Measurements from ENCODE around the gene AKAP6.

AKAP6 gene

DNA sequence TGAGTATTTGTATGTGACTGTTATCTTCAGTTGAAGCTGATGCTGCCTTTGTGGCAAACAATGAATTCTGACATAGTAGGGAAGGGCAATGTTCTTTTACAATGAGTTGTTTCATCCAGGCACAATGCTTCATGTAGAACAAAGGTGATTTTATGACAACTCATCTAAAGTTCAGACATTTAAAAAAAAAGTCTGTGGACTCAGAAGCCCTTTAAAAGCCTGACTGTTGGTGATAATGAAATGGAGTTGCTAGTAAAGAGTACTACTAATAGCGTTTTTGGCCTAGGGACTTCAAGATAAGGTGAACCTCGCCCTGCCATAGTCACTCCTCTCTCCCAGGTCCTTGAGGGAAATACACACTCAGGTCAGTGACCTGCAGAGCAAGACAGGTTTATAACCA, 105.1 kb downstream of the AKAP6 start:
- no peak for TF ChIP-seq TAF1 (IDR thresholded peaks at IDR 0.05; ENCODE audit: borderline replicate concordance, low read depth, low read length)
- TF ChIP-seq POLR2A (IDR thresholded peaks at IDR 0.05; ENCODE audit: low read depth, low read length), result no peak
- no peak for TF ChIP-seq POLR2AphosphoS5 (IDR thresholded peaks at IDR 0.05; ENCODE audit: low read depth, low read length)
- FAIRE-seq, result no peak
- no peak for DNase-seq (ENCODE audit: insufficient read length)

DNA sequence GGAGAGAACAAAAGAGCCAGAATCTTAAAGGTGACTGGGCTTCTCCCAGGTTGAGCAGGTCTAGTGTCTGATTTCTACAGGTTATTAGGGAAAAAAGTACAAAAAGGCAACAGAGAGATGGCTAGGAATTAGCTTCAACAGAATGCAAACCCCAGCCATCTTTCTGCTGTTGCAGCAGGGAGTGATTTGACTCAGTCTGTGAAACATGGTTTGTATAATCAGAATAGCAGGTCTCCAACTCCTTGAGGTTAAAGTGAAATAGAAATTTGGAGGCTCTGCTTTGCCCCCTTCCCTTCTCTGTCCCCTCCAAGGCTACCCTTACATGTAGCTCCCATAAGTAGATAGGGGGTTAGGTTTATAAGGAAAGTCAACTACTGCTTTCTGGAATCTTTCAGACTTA, 105.8 kb downstream of the AKAP6 start:
- no peak for DNase-seq (ENCODE audit: insufficient read length)
- no peak for TF ChIP-seq TAF1 (IDR thresholded peaks at IDR 0.05; ENCODE audit: borderline replicate concordance, low read depth, low read length)
- no peak for TF ChIP-seq POLR2AphosphoS5 (IDR thresholded peaks at IDR 0.05; ENCODE audit: low read depth, low read length)
- no peak for TF ChIP-seq POLR2A (IDR thresholded peaks at IDR 0.05; ENCODE audit: low read depth, low read length)
- FAIRE-seq, result no peak

DNA sequence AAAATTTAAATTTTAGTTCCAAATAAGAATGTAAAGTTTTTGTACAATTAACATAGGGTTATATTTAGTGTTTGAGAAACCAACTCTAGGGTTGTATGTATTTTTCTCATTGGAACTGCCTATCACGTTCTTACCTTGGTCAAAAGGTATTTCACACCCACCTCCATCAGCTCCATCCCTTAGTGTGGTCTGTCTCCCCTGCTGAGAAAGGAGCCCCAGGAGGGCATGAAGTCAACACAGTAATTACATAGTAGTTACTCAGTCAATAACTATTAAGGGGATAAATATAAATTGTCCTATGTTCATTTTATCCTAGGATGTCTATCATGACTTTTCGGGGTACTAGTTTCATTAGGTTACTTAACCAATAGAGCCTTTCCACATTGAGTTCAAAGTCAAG, 106.3 kb downstream of the AKAP6 start:
- DNase-seq (ENCODE audit: insufficient read length), result no peak
- no peak for TF ChIP-seq POLR2A (IDR thresholded peaks at IDR 0.05; ENCODE audit: low read depth, low read length)
- TF ChIP-seq POLR2AphosphoS5 (IDR thresholded peaks at IDR 0.05; ENCODE audit: low read depth, low read length), result no peak
- TF ChIP-seq TAF1 (IDR thresholded peaks at IDR 0.05; ENCODE audit: borderline replicate concordance, low read depth, low read length), result no peak
- no peak for FAIRE-seq

DNA sequence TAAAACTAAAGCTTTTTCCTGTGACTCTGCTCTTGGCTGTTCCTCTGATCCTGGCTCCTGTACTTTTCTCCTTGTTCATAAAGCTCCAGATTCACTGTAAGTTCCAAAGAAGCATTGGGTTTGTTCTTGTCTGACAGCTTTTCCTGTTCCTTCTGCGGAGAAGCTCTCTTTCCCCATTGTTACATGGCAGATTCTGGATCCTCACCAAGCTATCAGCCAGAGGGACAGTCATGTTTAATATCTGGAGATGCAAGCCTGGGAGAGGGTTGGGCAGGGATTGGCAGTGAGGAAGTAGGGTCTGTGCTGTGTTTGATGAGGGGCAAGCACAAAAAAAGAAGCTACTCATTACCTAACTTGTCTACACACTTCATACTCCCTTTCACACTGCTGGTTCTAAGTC, 107.9 kb downstream of the AKAP6 start:
- TF ChIP-seq POLR2AphosphoS5 (IDR thresholded peaks at IDR 0.05; ENCODE audit: low read depth, low read length), result no peak
- TF ChIP-seq TAF1 (IDR thresholded peaks at IDR 0.05; ENCODE audit: borderline replicate concordance, low read depth, low read length), result no peak
- no peak for TF ChIP-seq POLR2A (IDR thresholded peaks at IDR 0.05; ENCODE audit: low read depth, low read length)
- DNase-seq (ENCODE audit: insufficient read length) (no peak), FAIRE-seq (no peak)

DNA sequence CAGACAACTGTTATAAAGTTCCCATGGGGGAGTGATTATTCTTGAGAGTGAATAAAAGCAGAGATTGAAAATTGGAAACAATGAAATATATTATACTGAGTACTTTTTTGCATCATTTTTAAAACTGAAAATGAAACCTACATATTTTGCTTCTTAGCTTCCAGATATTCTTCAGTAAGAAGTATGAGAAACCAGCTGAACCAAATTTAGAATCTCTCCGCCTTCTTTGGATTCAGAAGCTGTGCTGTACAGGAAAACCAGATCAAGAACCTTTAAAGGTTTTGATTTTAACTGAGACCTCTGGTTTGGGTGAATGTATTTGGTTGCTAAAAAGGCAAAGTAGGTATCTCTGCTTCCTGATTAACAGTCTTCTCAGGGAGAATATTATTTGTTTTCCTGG, 109.4 kb downstream of the AKAP6 start:
- no peak for TF ChIP-seq POLR2AphosphoS5 (IDR thresholded peaks at IDR 0.05; ENCODE audit: low read depth, low read length)
- TF ChIP-seq POLR2A (IDR thresholded peaks at IDR 0.05; ENCODE audit: low read depth, low read length), result no peak
- TF ChIP-seq TAF1 (IDR thresholded peaks at IDR 0.05; ENCODE audit: borderline replicate concordance, low read depth, low read length), result no peak
- no peak for FAIRE-seq
- DNase-seq (ENCODE audit: insufficient read length), result no peak

DNA sequence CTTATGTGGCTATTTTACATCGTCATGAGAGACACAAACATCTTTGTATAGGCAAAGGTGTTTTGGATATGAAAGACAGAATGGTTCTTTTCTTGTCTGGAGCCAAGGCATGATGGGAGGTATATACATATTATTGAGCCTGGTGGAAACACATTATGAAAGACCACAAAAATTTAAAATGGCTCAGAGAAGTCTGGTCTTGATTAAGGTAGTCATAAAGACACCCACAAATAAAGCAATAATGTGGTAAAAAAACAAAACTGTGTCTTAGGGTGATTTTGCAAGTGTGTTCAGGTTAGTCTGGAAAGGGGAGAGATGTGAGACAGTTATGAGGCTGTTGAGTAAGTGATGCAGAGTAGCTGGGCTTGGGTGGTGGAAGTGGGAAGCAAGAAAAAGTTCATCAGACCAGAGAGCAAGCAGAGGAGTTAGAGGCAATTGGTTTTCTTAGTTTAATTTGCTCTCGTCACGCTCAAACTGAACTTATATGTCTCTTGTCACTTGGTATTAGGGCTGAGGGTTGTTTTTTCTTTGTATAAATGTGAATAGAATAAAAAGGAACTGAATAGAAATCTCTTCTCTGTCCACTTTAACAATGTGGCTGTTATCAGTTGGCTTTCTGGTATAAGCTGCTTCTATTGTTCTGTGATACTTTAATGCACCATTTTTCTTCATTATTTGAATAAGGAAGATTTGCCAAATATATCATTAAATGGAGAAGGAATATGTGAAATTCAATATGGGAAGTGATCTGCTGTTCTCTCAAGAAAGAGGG, 115.0 kb downstream of the AKAP6 start:
- no peak for TF ChIP-seq POLR2AphosphoS5 (IDR thresholded peaks at IDR 0.05; ENCODE audit: low read depth, low read length)
- no peak for TF ChIP-seq TAF1 (IDR thresholded peaks at IDR 0.05; ENCODE audit: borderline replicate concordance, low read depth, low read length)
- FAIRE-seq (no peak), DNase-seq (ENCODE audit: insufficient read length) (no peak)

DNA sequence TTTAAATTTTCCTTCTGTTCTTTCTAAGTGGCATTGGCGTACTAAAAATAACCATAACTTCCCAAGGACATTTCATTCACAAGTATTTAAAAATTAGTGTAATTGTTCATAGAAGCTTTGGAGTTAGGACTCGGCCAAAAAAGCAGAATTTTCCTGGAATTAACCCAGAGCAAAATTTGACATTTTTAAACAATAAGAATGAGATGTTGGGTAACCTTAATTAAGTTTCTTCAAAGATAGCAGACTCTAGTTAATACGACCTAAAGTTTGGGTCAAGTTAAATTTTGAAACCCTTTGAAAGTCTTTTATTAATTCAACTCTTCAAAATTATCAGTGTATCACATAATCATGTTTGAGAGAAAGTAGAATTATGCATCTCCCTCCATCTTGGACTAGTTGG, 118.3 kb downstream of the AKAP6 start:
- FAIRE-seq, result no peak
- DNase-seq (ENCODE audit: insufficient read length), result no peak
- TF ChIP-seq POLR2A (IDR thresholded peaks at IDR 0.05; ENCODE audit: low read depth, low read length) (no peak), POLR2AphosphoS5 (IDR thresholded peaks at IDR 0.05; ENCODE audit: low read depth, low read length) (no peak), TAF1 (IDR thresholded peaks at IDR 0.05; ENCODE audit: borderline replicate concordance, low read depth, low read length) (no peak)

DNA sequence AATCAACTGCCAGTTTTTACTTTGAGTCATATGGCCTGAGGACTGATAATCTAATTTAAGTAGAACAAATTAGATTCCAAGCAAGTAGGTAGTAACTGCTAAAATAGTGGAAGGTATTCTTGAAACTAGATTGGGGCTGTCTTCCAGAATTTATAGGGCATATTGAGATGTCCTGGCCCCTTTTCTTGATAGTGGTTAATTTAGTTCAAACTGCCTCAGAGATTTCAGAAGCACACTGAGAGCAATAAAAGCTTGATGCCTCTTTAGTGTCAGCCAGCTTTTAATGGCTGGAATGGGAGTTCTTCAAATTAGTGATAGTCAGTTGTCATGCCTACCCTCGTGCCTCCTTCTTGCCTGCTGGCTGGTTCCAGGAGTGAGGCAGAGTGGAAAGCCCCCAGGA, 120.5 kb downstream of the AKAP6 start:
- no peak for FAIRE-seq
- TF ChIP-seq TAF1 (IDR thresholded peaks at IDR 0.05; ENCODE audit: borderline replicate concordance, low read depth, low read length), result no peak
- no peak for TF ChIP-seq POLR2AphosphoS5 (IDR thresholded peaks at IDR 0.05; ENCODE audit: low read depth, low read length)
- no peak for TF ChIP-seq POLR2A (IDR thresholded peaks at IDR 0.05; ENCODE audit: low read depth, low read length)
- no peak for DNase-seq (ENCODE audit: insufficient read length)

DNA sequence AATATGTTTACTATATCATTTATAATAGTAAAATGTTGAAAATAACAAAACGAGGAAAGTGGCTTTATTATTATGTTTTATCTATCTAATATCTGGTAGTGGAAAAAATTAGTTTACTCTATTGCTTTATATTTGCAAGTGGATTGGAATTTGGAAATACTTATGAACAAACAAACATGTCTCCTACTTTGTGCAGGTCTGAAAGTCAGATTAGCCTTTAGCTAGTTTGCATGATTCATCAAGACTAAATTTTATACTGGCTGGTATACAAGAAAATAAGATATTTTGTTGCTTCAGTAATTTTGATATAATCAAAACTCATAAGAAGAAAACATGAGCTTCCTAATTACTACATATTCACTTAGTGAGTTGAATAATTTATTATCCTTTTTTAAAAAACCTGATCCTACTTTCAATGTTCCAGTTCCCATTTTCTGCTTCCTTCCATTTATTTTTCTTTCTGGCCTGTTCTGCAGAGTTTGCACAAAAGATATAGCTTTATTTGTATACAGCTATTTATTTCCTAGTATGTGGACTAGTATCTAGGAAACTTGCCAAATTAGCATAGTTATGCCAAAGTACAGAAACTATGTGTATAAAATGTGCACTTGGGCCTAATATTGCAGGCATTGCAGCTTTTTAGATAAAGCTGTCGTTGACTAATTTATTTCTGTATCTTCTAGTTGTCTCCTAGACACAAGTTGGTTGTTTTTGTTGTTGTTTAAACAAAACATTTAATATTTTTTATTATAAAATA, 122.0 kb downstream of the AKAP6 start:
- DNase-seq (ENCODE audit: insufficient read length) (no peak), FAIRE-seq (no peak)
- TF ChIP-seq TAF1 (IDR thresholded peaks at IDR 0.05; ENCODE audit: borderline replicate concordance, low read depth, low read length) (no peak), POLR2AphosphoS5 (IDR thresholded peaks at IDR 0.05; ENCODE audit: low read depth, low read length) (no peak), POLR2A (IDR thresholded peaks at IDR 0.05; ENCODE audit: low read depth, low read length) (no peak)

DNA sequence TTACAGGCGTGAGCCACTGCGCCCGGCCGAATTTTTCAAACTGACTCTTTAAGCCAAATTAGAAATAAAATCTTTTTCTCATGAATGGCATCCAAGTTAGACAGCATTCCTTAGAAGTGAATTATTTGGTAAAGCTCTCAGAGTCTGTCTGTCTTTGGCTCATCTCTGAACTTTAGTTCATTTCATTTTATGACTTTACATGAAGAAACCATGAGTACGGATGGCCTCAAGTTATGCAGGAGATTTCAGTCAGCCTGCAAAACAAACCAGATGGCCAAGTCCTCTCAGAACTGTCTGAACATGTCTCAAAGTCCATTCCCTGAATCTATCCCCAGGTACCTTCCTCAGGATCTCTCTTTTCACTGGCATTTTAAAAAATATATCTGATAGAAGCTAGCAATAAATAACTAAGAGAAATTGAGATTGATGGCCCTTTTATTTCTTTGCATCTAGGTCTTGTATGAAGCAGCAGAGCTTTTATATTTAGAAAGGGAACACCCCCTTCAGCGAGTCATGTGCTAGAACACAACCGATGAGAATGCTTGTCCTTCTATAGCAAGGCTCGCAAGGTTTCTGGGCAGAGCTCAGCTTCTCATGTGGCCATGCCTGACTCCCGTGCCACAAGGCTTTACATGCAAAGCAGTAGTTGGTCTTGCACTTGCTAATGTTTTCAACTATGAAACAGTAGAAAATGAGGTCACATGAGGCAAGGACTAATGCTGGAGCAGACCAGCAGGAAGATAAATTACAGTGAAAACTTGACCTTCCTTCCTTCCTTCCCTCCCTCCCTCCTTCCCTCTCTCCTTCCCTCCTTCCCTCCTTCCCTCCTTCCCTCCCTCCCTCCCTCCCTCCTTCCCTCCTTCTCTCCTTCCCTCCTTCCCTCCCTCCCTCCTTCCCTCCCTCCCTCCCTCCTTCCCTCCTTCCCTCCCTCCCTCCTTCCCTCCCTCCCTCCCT, 125.0 kb downstream of the AKAP6 start:
- FAIRE-seq, result no peak
- DNase-seq (ENCODE audit: insufficient read length), result no peak
- no peak for TF ChIP-seq POLR2A (IDR thresholded peaks at IDR 0.05; ENCODE audit: low read depth, low read length)
- TF ChIP-seq POLR2AphosphoS5 (IDR thresholded peaks at IDR 0.05; ENCODE audit: low read depth, low read length), result no peak
- no peak for TF ChIP-seq TAF1 (IDR thresholded peaks at IDR 0.05; ENCODE audit: borderline replicate concordance, low read depth, low read length)
